OCI-LY7 (cell line): ENCODE measurements around the gene SV2C. TPM values are rescaled to one million over a fixed set of nuclear protein-coding genes. Genes with fewer than 3 reads are reported as not detected.

Experiments
- BruUV-seq: library from RNA; stranded (reverse); fragments of 400-500 nt; replicated peaks from 2 replicates; lab custom pipeline; 2021; lab: Mats Ljungman, UMichigan
- CTCF ChIA-PET: fragments of 300-600 bp; sonication (Branson Sonifier 250); formaldehyde crosslinking; loops from one replicate; lab custom pipeline; 2022; ENCODE audit warnings: antibody characterized with exemption; ENCODE audit not compliant: unreplicated experiment; lab: Charles Lee
- POLR2A ChIA-PET: fragments of 300-600 bp; sonication (Branson Sonifier 250); formaldehyde crosslinking; loops from one replicate; lab custom pipeline; 2022; ENCODE audit warnings: antibody characterized with exemption; lab: Charles Lee
- DNase-seq: peaks from one replicate; pipeline ENCODE4 v3.0.0-alpha.2; 2015; ENCODE audit warnings: low spot score
- H2AFZ ChIP-seq: fragments of 200-600 bp; sonication (generic), shearing (Covaris generic); 2 replicates; pipeline ENCODE4 v1.6.1; 2014; ENCODE audit warnings: mild to moderate bottlenecking, antibody characterized with exemption, low read length, moderate library complexity
- H3K27ac ChIP-seq: fragments of 200-600 bp; sonication (generic); 2 replicates; pipeline ENCODE4 v1.5.1; 2014; ENCODE audit warnings: mixed run types, low read depth, mild to moderate bottlenecking, moderate library complexity, low read length, inconsistent platforms; ENCODE audit not compliant: poor library complexity, severe bottlenecking
- H3K36me3 ChIP-seq: fragments of 200-600 bp; sonication (generic); 2 replicates; pipeline ENCODE4 v1.6.1; 2014; ENCODE audit warnings: mild to moderate bottlenecking, antibody characterized with exemption, low read length, moderate library complexity, mixed read lengths; ENCODE audit not compliant: insufficient read depth
- H3K4me1 ChIP-seq: fragments of 200-600 bp; sonication (generic); 2 replicates; pipeline ENCODE4 v1.5.1; 2014; ENCODE audit warnings: mild to moderate bottlenecking, low read length; ENCODE audit not compliant: insufficient read depth, poor library complexity, severe bottlenecking
- H3K4me2 ChIP-seq: fragments of 200-600 bp; sonication (generic); 2 replicates; pipeline ENCODE4 v1.6.1; 2014; ENCODE audit warnings: mild to moderate bottlenecking, low read length
- H3K4me3 ChIP-seq: fragments of 200-600 bp; sonication (generic); 2 replicates; pipeline ENCODE4 v1.5.1; 2014; ENCODE audit warnings: mild to moderate bottlenecking, low read depth, low read length; ENCODE audit not compliant: poor library complexity, severe bottlenecking
- H3K79me2 ChIP-seq: fragments of 200-600 bp; sonication (generic); 2 replicates; pipeline ENCODE4 v1.6.1; 2016; ENCODE audit warnings: low read depth, mild to moderate bottlenecking, low read length, moderate library complexity, mixed read lengths; ENCODE audit not compliant: insufficient read depth
- H3K9me2 ChIP-seq: fragments of 200-600 bp; sonication (generic); 2 replicates; pipeline ENCODE4 v1.6.1; 2016; ENCODE audit warnings: mild to moderate bottlenecking, low read length, mixed read lengths; ENCODE audit not compliant: insufficient read depth
- H3K9me3 ChIP-seq: fragments of 200-600 bp; sonication (generic); 2 replicates; pipeline ENCODE4 v1.6.1; 2014; ENCODE audit warnings: mild to moderate bottlenecking, mixed run types, low read length, mixed read lengths
- H4K20me1 ChIP-seq: fragments of 200-600 bp; sonication (generic); 2 replicates; pipeline ENCODE4 v1.6.1; 2014; ENCODE audit warnings: mild to moderate bottlenecking, antibody characterized with exemption, low read length, moderate library complexity, mixed read lengths; ENCODE audit not compliant: insufficient read depth
- CTCF ChIP-seq: fragments of 200-600 bp; sonication (generic); conservative IDR thresholded peaks from 2 replicates; pipeline ENCODE4 v1.5.1; 2014; ENCODE audit warnings: mild to moderate bottlenecking, antibody characterized with exemption, low read length, moderate library complexity, mixed read lengths
- EZH2phosphoT487 ChIP-seq: fragments of 200-600 bp; sonication (generic); IDR thresholded peaks from 2 replicates; pipeline ENCODE4 v1.6.1; 2018; ENCODE audit warnings: low read depth, borderline replicate concordance, mild to moderate bottlenecking, mixed run types, antibody characterized with exemption, low read length, moderate library complexity, mixed read lengths
- intact Hi-C: fragments of 100-400 bp; cut with micrococcal nuclease; formaldehyde crosslinking; loops from one replicate; pipeline ENCODE4 v1.10.0; 2022; ENCODE audit not compliant: unreplicated experiment
- total RNA-seq, 2 experiments: library from RNA; depleted of rRNA in 1 of 2; stranded (reverse); fragments of >200 nt in 1 of 2; shearing (Covaris generic) in 1 of 2; gene quantifications; 2 replicates each; pipeline ENCODE4 v1.2.3, GENCODE V29; 2014 to 2022

Gene SV2C
- total RNA-seq, 2 experiments from 2014 or later = not detected

- intact Hi-C loops = loop anchor here (10.0 kb wide), 1 partner anchor 62 kb away; no protein-coding TSS in a partner anchor
- CTCF ChIA-PET = no interaction called here
- DNase-seq = no peak
- POLR2A ChIA-PET = no interaction called here
- no peaks in the 10 kb centered on the region for H4K20me1 ChIP-seq
- no peaks in the 10 kb centered on the region for H3K9me3 ChIP-seq
- no peak overlapping the region for H3K27ac ChIP-seq
- H3K4me2 ChIP-seq = no peak overlapping the region
- TF ChIP-seq EZH2phosphoT487 (no peak), CTCF (no peak)
- H3K4me3 ChIP-seq = no peak overlapping the region
- BruUV-seq = no TSS peak
- H3K36me3 ChIP-seq = no peaks in the 10 kb centered on the region
- H3K4me1 ChIP-seq = peaks cover 8% of the 10 kb centered on the region
- no peaks in the 10 kb centered on the region for H3K79me2 ChIP-seq
- H3K9me2 ChIP-seq = no peaks in the 10 kb centered on the region
- no peak overlapping the region for H2AFZ ChIP-seq
Measured at GRCh38 chr5:76196457-76196856, 113.3 kb downstream of the SV2C start.

- intact Hi-C loops = loop anchor here (10.0 kb wide), 1 partner anchor 62 kb away; no protein-coding TSS in a partner anchor
- no TSS peak for BruUV-seq
Measured at GRCh38 chr5:76196886-76197489, 113.8 kb downstream of the SV2C start.

More at GRCh38 chr5:76196886-76197489, 113.8 kb downstream of the SV2C start:
- ChIA-PET CTCF (no interaction called here), POLR2A (no interaction called here)
- Histone ChIP-seq H3K9me3 (no peaks in the 10 kb centered on the region), H3K9me2 (no peaks in the 10 kb centered on the region), H3K4me2 (no peak overlapping the region), H4K20me1 (no peaks in the 10 kb centered on the region), H2AFZ (no peak overlapping the region), H3K4me1 (peaks cover 8% of the 10 kb centered on the region), H3K79me2 (no peaks in the 10 kb centered on the region), H3K36me3 (no peaks in the 10 kb centered on the region), H3K27ac (no peak overlapping the region), H3K4me3 (no peak overlapping the region)
- TF ChIP-seq CTCF = no peak
- no peak for TF ChIP-seq EZH2phosphoT487
- no peak for DNase-seq
